ENCODE measurements around the gene NDST3.

DNA sequence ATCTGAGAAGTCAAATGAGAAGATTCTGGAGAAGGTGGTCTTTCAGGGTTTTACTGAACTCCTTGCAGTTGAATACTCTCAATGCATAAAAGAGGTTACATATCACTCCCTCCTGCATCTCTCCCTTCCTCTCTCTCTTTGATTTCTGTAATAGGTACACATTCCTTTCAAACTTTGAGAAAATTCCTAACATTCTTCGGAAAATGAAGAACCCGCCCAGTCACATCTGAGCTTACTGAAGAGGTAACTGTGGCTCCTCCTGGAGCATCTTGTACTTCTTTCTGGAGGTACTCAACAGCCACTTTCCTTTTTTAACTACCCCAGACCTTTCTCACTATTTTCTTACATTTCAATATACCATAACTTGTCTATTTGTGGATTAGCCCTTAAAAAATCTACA lies 24.7 kb downstream of the NDST3 start:
- TF ChIP-seq, protein P1, sequence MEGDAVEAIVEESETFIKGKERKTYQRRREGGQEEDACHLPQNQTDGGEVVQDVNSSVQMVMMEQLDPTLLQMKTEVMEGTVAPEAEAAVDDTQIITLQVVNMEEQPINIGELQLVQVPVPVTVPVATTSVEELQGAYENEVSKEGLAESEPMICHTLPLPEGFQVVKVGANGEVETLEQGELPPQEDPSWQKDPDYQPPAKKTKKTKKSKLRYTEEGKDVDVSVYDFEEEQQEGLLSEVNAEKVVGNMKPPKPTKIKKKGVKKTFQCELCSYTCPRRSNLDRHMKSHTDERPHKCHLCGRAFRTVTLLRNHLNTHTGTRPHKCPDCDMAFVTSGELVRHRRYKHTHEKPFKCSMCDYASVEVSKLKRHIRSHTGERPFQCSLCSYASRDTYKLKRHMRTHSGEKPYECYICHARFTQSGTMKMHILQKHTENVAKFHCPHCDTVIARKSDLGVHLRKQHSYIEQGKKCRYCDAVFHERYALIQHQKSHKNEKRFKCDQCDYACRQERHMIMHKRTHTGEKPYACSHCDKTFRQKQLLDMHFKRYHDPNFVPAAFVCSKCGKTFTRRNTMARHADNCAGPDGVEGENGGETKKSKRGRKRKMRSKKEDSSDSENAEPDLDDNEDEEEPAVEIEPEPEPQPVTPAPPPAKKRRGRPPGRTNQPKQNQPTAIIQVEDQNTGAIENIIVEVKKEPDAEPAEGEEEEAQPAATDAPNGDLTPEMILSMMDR (IDR thresholded peaks at IDR 0.05; ENCODE audit: low read depth, low read length, missing input control): no peak
- TF ChIP-seq SP1 (IDR thresholded peaks at IDR 0.05) (no peak), RAD21 (IDR thresholded peaks at IDR 0.05) (no peak), EGR1 (IDR thresholded peaks at IDR 0.05; ENCODE audit: low read depth in 2 of 2) (no peak), RXRA (IDR thresholded peaks at IDR 0.05) (no peak), FOXA1 (IDR thresholded peaks at IDR 0.05) (no peak), ZBTB33 (IDR thresholded peaks at IDR 0.05) (no peak)
- TF ChIP-seq, protein P2, sequence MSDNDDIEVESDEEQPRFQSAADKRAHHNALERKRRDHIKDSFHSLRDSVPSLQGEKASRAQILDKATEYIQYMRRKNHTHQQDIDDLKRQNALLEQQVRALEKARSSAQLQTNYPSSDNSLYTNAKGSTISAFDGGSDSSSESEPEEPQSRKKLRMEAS (IDR thresholded peaks at IDR 0.05): no peak
- TF ChIP-seq, protein P3, sequence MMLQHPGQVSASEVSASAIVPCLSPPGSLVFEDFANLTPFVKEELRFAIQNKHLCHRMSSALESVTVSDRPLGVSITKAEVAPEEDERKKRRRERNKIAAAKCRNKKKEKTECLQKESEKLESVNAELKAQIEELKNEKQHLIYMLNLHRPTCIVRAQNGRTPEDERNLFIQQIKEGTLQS (IDR thresholded peaks at IDR 0.05): no peak
- TF ChIP-seq, protein P4, sequence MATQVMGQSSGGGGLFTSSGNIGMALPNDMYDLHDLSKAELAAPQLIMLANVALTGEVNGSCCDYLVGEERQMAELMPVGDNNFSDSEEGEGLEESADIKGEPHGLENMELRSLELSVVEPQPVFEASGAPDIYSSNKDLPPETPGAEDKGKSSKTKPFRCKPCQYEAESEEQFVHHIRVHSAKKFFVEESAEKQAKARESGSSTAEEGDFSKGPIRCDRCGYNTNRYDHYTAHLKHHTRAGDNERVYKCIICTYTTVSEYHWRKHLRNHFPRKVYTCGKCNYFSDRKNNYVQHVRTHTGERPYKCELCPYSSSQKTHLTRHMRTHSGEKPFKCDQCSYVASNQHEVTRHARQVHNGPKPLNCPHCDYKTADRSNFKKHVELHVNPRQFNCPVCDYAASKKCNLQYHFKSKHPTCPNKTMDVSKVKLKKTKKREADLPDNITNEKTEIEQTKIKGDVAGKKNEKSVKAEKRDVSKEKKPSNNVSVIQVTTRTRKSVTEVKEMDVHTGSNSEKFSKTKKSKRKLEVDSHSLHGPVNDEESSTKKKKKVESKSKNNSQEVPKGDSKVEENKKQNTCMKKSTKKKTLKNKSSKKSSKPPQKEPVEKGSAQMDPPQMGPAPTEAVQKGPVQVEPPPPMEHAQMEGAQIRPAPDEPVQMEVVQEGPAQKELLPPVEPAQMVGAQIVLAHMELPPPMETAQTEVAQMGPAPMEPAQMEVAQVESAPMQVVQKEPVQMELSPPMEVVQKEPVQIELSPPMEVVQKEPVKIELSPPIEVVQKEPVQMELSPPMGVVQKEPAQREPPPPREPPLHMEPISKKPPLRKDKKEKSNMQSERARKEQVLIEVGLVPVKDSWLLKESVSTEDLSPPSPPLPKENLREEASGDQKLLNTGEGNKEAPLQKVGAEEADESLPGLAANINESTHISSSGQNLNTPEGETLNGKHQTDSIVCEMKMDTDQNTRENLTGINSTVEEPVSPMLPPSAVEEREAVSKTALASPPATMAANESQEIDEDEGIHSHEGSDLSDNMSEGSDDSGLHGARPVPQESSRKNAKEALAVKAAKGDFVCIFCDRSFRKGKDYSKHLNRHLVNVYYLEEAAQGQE (IDR thresholded peaks at IDR 0.05): no peak

All from liver (tissue), 3 donors.